NCI-H345 (cell line): ENCODE results near the gene TEX19.
"Not testable (repeated sequence)": the region's sequence is repeated elsewhere in the genome, so short reads cannot be mapped to it uniquely, and the experiment has no call there.

Experiments
- DNase-seq: peaks from one replicate; lab custom pipeline; 2025; lab: John Stamatoyannopoulos, UW

The TEX19 gene

DNA sequence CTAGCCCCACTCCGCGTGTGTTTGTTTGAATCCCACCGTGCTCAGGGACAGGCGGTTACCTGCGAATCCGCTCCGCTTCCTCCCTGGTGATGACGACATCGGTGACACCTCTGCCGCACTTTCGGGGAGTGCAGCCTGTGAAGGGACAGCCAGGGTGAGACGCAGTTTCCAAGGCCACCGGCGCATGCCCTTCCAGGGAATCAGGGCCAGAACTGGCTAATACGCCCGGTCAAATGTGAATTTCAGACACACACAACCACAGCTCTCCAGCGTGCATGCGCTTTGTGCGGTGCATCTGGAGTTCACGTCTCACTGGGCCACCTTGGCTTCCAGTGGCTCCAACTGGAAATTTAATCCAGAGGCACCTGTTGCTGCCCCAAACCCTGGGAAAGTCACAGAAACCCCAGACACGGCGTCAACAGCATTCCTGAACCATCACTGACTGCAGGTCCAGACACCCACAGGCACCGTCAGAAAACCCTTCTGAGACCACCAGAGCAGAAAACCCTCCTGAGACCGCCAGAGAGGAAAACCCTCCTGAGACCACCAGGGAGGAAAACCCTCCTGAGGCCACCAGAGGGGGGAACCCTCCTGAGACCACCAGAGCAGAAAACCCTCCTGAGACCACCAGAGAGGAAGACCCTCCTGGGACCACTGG, 52.5 kb downstream of the TEX19 start:
- DNase-seq, result no peak

DNA sequence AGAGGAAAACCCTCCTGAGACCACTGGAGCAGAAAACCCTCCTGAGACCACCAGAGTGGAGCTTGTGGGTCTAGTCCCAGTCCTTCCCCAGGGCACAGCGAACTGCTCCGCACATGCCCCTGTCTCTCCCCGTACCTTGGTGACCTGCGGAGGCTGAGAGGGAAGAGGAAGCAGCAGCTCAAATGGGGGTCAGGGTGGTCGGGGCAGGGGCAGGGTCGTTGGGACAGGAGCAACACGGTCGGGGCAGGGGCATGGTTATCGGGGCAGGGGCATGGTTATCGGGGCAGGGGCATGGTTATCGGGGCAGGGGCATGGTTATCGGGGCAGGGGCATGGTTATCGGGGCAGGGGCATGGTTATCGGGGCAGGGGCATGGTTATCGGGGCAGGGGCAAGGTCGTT, 53.0 kb downstream of the TEX19 start:
- not testable (repeated sequence) for DNase-seq

DNA sequence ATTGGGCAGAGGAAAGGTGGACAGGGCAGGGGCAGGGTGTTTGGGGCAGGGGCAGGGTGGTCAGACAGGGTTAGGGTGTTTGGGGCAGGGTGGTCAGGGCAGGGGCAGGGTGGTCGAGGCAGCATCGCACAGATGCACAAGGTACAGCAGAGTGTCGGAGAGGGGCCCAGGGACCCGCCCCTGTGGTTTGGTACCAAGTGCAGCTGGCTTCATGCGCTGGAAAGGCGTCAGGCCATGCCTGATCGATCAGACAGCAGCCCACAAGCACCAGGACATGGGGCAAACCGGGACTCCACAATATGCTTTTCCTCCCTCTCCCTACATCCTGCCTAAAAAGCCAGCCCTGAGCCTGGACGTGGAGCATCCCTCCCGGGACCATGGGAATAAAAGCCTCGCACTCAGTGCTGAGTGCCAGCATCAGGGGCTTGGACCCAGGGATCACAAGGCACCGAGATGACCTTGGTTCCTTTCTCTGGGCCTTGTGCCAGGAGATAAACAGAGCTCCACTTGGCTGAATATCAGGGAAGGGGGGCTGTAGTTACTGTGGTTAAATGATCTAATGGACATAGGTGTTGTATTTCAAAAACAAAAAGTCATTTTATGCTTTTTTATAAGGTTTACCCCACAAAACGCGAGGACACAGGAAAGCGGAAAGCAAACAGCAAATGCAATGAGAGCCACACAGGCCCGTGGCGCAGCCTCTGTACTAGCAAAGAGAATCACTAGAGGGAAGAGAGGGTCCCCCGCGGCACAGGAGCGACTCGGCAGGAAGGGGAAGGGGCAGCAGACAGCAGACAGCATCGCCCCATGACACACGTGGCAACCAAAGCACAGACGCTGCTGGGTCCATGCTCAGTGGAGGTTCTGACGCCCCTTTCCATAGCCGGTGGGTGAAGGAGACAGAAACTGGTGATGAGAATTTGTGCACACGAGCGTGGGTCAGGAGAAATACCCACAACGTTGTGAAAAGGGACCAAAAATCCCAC, 53.8 kb downstream of the TEX19 start:
- peak; percentile 66 for DNase-seq
